ENCODE data around the gene ULK2. TPM values are rescaled to one million over a fixed set of nuclear protein-coding genes. Genes with fewer than 3 reads are reported as not detected.
"Not testable (repeated sequence)": the region's sequence is repeated elsewhere in the genome, so short reads cannot be mapped to it uniquely, and the experiment has no call there.

Gene ULK2
- total RNA-seq, 1 experiment from 2014 or later = 12.9 TPM

DNA sequence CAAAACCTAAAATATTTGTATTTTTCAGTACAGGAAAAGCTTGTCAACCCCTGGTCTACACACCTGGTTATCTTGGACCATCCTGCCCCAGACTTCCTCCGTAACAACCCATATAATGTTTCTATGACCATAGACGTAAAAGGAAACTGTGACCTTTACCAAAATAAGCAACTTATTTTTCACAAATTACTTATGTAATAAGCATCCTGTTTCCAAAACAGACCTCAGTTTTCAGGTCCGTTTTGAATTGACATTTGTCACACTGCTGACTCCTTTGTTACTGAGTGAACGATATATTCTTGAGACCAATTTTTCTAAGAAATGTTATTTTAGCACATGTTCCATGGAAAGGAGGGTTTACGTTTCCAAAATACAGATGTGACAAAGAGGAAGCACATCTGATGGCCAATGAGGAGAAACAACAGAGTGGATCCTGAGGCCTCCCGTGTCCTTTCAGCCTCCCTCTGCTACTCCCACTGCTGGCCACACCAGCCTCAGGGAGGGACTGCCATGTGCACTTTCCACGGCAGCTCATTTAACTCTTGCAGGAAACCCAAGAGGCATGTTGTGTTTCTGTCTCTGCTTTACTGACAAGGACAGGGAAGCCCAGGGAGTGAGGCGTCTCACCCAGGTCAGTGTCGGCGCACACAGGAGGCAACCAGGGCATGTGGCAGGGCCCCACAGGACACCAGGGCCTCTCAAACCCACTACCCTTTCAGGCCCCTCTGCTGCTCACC, 99.5 kb downstream of the ULK2 start:
- H3K4me3 ChIP-seq (ENCODE audit: low read depth, low read length, poor library complexity, severe bottlenecking) = no peak overlapping the region
- intact Hi-C loops (cut with micrococcal nuclease; ENCODE audit: unreplicated experiment) = no loop called here
- ChIA-PET POLR2A (ENCODE audit: low non-redundant PET) (no interaction called here), CTCF (no interaction called here)
- TF ChIP-seq, protein P1, sequence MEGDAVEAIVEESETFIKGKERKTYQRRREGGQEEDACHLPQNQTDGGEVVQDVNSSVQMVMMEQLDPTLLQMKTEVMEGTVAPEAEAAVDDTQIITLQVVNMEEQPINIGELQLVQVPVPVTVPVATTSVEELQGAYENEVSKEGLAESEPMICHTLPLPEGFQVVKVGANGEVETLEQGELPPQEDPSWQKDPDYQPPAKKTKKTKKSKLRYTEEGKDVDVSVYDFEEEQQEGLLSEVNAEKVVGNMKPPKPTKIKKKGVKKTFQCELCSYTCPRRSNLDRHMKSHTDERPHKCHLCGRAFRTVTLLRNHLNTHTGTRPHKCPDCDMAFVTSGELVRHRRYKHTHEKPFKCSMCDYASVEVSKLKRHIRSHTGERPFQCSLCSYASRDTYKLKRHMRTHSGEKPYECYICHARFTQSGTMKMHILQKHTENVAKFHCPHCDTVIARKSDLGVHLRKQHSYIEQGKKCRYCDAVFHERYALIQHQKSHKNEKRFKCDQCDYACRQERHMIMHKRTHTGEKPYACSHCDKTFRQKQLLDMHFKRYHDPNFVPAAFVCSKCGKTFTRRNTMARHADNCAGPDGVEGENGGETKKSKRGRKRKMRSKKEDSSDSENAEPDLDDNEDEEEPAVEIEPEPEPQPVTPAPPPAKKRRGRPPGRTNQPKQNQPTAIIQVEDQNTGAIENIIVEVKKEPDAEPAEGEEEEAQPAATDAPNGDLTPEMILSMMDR (conservative IDR thresholded peaks at IDR 0.05; ENCODE audit: low read depth, low read length) = no peak
- TF ChIP-seq EZH2 (IDR thresholded peaks at IDR 0.05; ENCODE audit: borderline replicate concordance, low read depth, low read length, poor library complexity, severe bottlenecking) = no peak
- no peaks in the 10 kb centered on the region for H3K9me3 ChIP-seq (ENCODE audit: low read depth, low read length, poor library complexity, severe bottlenecking)
- no peaks in the 10 kb centered on the region for H3K4me1 ChIP-seq (ENCODE audit: insufficient read depth, low read length, poor library complexity, severe bottlenecking)
- no peaks in the 10 kb centered on the region for H3K27me3 ChIP-seq (replicated peaks; ENCODE audit: insufficient read depth, low read depth, low read length, poor library complexity)
- DNase-seq (ENCODE audit: low spot score) = no peak
- no TSS peak for BruUV-seq (replicated peaks)
- no peaks in the 10 kb centered on the region for H3K36me3 ChIP-seq (ENCODE audit: insufficient read depth, low read length, poor library complexity, severe bottlenecking)
- H3K27ac ChIP-seq (ENCODE audit: low read depth, low read length, poor library complexity, severe bottlenecking) = no peak overlapping the region

DNA sequence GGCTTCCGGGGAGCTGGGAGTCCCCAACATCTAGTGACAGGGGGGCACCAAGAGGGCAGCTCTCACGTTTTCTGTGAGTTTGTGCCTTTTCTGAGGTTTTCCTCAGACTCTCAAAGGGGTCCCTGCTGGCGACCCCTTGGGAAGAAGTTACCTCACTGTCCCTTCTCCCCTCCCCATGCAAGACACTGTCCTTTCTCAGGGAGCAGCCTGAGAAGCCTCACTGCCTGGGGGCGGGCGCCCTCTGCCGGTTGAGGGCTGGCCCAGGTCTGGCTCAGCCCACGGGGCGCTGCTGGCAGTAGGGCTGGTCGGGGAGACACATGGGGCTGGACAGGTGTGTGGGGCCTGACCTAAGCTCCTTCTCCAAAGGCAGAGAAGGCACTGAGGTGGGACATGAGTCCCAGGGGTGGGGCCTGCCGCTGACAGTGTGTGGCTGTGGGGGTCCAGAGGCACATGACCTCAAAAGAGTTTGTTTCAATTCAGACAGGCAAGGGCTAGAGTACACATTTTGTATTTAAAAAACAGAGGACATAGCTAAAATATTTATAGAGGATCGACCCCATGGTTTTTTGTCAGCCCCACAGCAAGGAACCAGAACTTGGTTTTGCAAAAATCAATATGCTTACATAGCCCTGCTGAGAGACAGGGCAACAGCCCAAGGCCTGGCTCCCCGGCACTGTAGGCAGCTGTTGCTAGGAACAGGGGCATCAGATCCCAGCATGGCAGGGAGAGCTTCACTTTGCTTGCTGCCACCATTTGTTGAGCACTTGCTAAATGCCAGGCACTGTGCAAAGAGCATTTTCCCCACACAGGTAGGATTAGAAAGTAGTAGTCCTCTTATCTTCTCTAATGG, 101.1 kb downstream of the ULK2 start:
- H3K9me3 ChIP-seq (ENCODE audit: low read depth, low read length, poor library complexity, severe bottlenecking) = no peaks in the 10 kb centered on the region
- POLR2A ChIA-PET (ENCODE audit: low non-redundant PET) = no interaction called here
- H3K4me1 ChIP-seq (ENCODE audit: insufficient read depth, low read length, poor library complexity, severe bottlenecking) = no peaks in the 10 kb centered on the region
- CTCF ChIA-PET = interaction anchor here (0.5 kb wide), 1 partner anchor 284 kb away, joined by 3 read pairs; no protein-coding TSS in a partner anchor
- H3K27ac ChIP-seq (ENCODE audit: low read depth, low read length, poor library complexity, severe bottlenecking) = no peak overlapping the region
- DNase-seq (ENCODE audit: low spot score) = peak; percentile 75
- no peak for TF ChIP-seq EZH2 (IDR thresholded peaks at IDR 0.05; ENCODE audit: borderline replicate concordance, low read depth, low read length, poor library complexity, severe bottlenecking)
- TF ChIP-seq, protein P1 (conservative IDR thresholded peaks at IDR 0.05; ENCODE audit: low read depth, low read length) = peak; percentile 99
- no peaks in the 10 kb centered on the region for H3K36me3 ChIP-seq (ENCODE audit: insufficient read depth, low read length, poor library complexity, severe bottlenecking)
- H3K4me3 ChIP-seq (ENCODE audit: low read depth, low read length, poor library complexity, severe bottlenecking) = no peak overlapping the region
- intact Hi-C loops (cut with micrococcal nuclease; ENCODE audit: unreplicated experiment) = loop anchor here (2.0 kb wide), 1 partner anchor 252 kb away; no protein-coding TSS in a partner anchor
- BruUV-seq (replicated peaks) = no TSS peak
- H3K27me3 ChIP-seq (replicated peaks; ENCODE audit: insufficient read depth, low read depth, low read length, poor library complexity) = no peaks in the 10 kb centered on the region

DNA sequence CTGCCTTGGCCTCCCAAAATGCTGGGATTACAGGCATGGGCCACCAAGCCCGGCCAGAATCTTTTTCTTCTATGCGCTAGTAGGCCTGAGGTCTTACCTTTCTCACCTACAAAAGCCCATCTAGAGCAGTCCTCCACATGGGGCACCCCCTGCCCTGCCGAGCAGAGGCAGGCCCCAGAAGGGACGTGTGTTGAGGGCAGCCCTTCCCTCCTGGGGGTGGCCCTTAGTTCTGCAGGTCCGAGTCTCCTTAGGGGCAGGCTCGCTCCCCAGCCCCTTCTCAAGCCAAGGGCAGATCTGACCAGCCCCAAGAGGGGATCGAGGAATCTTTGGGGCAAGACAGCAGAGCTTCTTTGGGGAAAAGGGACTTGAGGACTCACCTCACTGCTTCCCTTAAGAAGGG, 101.7 kb downstream of the ULK2 start:
- ChIA-PET CTCF (interaction anchor here (0.5 to 0.7 kb wide), 3 partner anchors 12 to 283 kb away, joined by 3 to 4 read pairs (median 3); no protein-coding TSS in a partner anchor), POLR2A (ENCODE audit: low non-redundant PET) (no interaction called here)
- no peaks in the 10 kb centered on the region for H3K27me3 ChIP-seq (replicated peaks; ENCODE audit: insufficient read depth, low read depth, low read length, poor library complexity)
- H3K36me3 ChIP-seq (ENCODE audit: insufficient read depth, low read length, poor library complexity, severe bottlenecking) = no peaks in the 10 kb centered on the region
- TF ChIP-seq, protein P1 (conservative IDR thresholded peaks at IDR 0.05; ENCODE audit: low read depth, low read length) = no peak
- TF ChIP-seq EZH2 (IDR thresholded peaks at IDR 0.05; ENCODE audit: borderline replicate concordance, low read depth, low read length, poor library complexity, severe bottlenecking) = no peak
- BruUV-seq (replicated peaks) = no TSS peak
- H3K4me3 ChIP-seq (ENCODE audit: low read depth, low read length, poor library complexity, severe bottlenecking) = no peak overlapping the region
- intact Hi-C loops (cut with micrococcal nuclease; ENCODE audit: unreplicated experiment) = loop anchor here (2.0 kb wide), 1 partner anchor 251 kb away; no protein-coding TSS in a partner anchor
- H3K9me3 ChIP-seq (ENCODE audit: low read depth, low read length, poor library complexity, severe bottlenecking) = no peaks in the 10 kb centered on the region
- H3K27ac ChIP-seq (ENCODE audit: low read depth, low read length, poor library complexity, severe bottlenecking) = no peak overlapping the region
- no peaks in the 10 kb centered on the region for H3K4me1 ChIP-seq (ENCODE audit: insufficient read depth, low read length, poor library complexity, severe bottlenecking)
- DNase-seq (ENCODE audit: low spot score) = no peak

DNA sequence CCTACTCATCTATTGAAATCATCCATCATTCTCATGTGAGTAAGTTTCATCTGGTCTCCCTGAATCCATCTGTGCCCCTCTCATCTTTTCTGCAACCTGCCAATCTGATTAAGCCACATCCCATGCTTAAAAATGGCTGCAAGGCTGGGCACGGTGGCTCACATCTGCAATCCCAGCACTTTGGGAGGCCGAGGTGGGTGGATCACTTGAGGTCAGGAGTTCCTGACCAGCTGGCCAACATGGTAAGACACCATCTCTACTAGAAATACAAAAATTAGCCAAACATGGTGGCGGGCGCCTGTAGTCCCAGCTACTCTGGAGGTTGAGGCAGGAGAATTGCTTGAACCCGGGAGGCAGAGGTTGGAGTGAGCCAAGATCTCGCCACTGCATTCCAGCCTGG, 103.7 kb downstream of the ULK2 start:
- H3K4me1 ChIP-seq (ENCODE audit: insufficient read depth, low read length, poor library complexity, severe bottlenecking); H3K27ac ChIP-seq (ENCODE audit: low read depth, low read length, poor library complexity, severe bottlenecking); DNase-seq (ENCODE audit: low spot score); H3K9me3 ChIP-seq (ENCODE audit: low read depth, low read length, poor library complexity, severe bottlenecking); intact Hi-C loops (cut with micrococcal nuclease; ENCODE audit: unreplicated experiment); BruUV-seq (replicated peaks); H3K4me3 ChIP-seq (ENCODE audit: low read depth, low read length, poor library complexity, severe bottlenecking); H3K27me3 ChIP-seq (replicated peaks; ENCODE audit: insufficient read depth, low read depth, low read length, poor library complexity); POLR2A ChIA-PET (ENCODE audit: low non-redundant PET); H3K36me3 ChIP-seq (ENCODE audit: insufficient read depth, low read length, poor library complexity, severe bottlenecking): not testable (repeated sequence)
- CTCF ChIA-PET = interaction anchor here (0.7 to 1.0 kb wide), 2 partner anchors 12 to 401 kb away, joined by 3 to 8 read pairs; partner anchors contain the start of gene B9D1
